Right cardiac atrium (tissue), 5 donors: Measurements from ENCODE around the gene SEC24C. TPM values are rescaled to one million over a fixed set of nuclear protein-coding genes. Genes with fewer than 3 reads are reported as not detected.

Experiments used
- ATAC-seq, 2 donors: fragments of 200-7000 bp; cut with Tn5 transposase; one replicate each; pipeline versions ENCODE4 v1.8.0 to v1.9.1; 2020; ENCODE audit warnings: moderate library complexity in 2 of 2, mild to moderate bottlenecking in 1 of 2
- DNase-seq, 3 donors: peaks; one replicate each; pipeline ENCODE4 v3.0.0-alpha.2; 2020
- H3K27ac ChIP-seq: one replicate; pipeline ENCODE4 v1.5.1; 2013; ENCODE audit warnings: mild to moderate bottlenecking, low read length, control low read depth, moderate library complexity
- H3K27me3 ChIP-seq: one replicate; pipeline ENCODE4 v1.6.1; 2013; ENCODE audit not compliant: control insufficient read depth, insufficient read depth
- H3K4me1 ChIP-seq: one replicate; pipeline ENCODE4 v1.6.1; 2013; ENCODE audit warnings: low read length; ENCODE audit not compliant: control insufficient read depth, insufficient read depth
- H3K4me3 ChIP-seq: one replicate; pipeline ENCODE4 v1.5.1; 2013; ENCODE audit warnings: low read length, control low read depth
- H3K9me3 ChIP-seq: one replicate; pipeline ENCODE4 v1.6.1; 2013; ENCODE audit warnings: low read length; ENCODE audit not compliant: control insufficient read depth
- WGBS: extraction: QIAGEN DNeasy Blood & Tissue Kit; methylation state at CpG from one replicate; pipeline ENCODE4 v1.1.7; 2013; 5-methylcytosine and 5-hydroxymethylcytosine counted together
- intact Hi-C, 4 donors: fragments of 100-400 bp; cut with DNase I; formaldehyde crosslinking; loops; one replicate each; pipeline versions ENCODE4 v1.11.0 to v1.14.0; 2022 to 2023
- polyA plus RNA-seq: library from polyadenylated mRNA; stranded (reverse); fragments of 200-250 nt; gene quantifications from one replicate; pipeline ENCODE4 v1.2.3, GENCODE V29; 2013
- total RNA-seq, 4 donors: library from RNA; stranded (reverse); fragmentation: NEBNext Ultra II Directional; extraction: Animal tissue kit (Norgen Biotek cat#: 25700); gene quantifications; one replicate each; pipeline ENCODE4 v1.2.1, GENCODE V29; 2021
- donor health status: healthy with polysubstance abuse.
- donor health status: DM: no; HTN: yes; CAD: no.
- donor health status: DM: no; HTN: no; CAD: no.
- donor health status: DM: no; HTN: yes; CAD: no; lungs with severe emphysema.
- donor health status: DM: yes; HTN: yes; CAD: no.

SEC24C gene
- total and polyA plus RNA-seq, 5 donors: 30.6 to 50.9 (median 45.6) TPM

GRCh38 chr10:73772281-73773151 lies 28.3 kb downstream of the SEC24C start:
- Histone ChIP-seq H3K27ac (peak overlapping the region; percentile 96), H3K27me3 (no peaks in the 10 kb centered on the region), H3K4me1 (peaks cover 9% of the 10 kb centered on the region), H3K9me3 (no peaks in the 10 kb centered on the region), H3K4me3 (peak overlapping the region; percentile 67)
- intact Hi-C loops: no loop called here
- under 1% methylated on average over 101 of the region's 101 CpGs for WGBS
- DNase-seq (peak; percentile 87 to 94 (median 93)), ATAC-seq (peak; percentile 87 to 88)

DNA sequence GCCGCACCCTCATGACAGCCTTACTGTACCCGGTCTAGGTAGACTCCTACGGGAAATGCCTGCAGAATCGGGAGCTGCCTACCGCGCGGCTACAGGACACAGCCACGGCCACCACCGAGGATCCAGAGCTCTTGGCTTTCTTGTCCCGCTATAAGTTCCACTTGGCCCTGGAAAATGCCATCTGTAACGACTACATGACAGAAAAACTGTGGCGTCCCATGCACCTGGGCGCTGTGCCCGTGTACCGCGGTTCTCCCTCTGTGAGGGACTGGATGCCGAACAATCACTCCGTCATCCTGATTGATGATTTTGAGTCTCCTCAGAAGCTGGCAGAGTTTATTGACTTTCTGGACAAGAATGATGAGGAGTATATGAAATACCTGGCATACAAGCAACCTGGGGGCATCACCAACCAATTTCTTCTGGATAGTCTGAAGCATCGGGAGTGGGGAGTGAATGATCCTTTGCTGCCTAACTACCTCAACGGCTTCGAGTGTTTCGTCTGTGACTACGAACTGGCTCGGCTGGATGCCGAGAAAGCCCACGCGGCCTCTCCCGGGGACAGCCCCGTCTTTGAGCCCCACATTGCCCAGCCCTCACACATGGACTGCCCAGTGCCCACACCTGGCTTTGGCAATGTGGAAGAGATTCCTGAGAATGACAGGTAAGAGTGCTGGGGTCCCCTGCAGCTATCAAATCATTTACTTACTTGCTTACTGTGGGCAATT lies 29.1 kb downstream of the SEC24C start:
- H3K27me3 ChIP-seq: no peaks in the 10 kb centered on the region
- H3K4me3 ChIP-seq: peak overlapping the region; percentile 67
- intact Hi-C loops: no loop called here
- H3K9me3 ChIP-seq: no peaks in the 10 kb centered on the region
- ATAC-seq: no peak
- peaks cover 9% of the 10 kb centered on the region for H3K4me1 ChIP-seq
- H3K27ac ChIP-seq: peak overlapping the region; percentile 96
- DNase-seq: peak in 2 of 3 donors; percentile 64 to 65
- 1% methylated on average over 29 of the region's 29 CpGs for WGBS

GRCh38 chr10:73774637-73775036 lies 30.5 kb downstream of the SEC24C start:
- no peak for ATAC-seq
- 17% methylated on average over 5 of the region's 5 CpGs for WGBS
- Histone ChIP-seq H3K4me1 (peaks cover 9% of the 10 kb centered on the region), H3K27ac (peak overlapping the region; percentile 56), H3K9me3 (no peaks in the 10 kb centered on the region), H3K4me3 (peak overlapping the region; percentile 67), H3K27me3 (no peaks in the 10 kb centered on the region)
- DNase-seq: no peak
- intact Hi-C loops: no loop called here

GRCh38 chr10:73779018-73779417 lies 34.8 kb downstream of the SEC24C start:
- no peaks in the 10 kb centered on the region for H3K9me3 ChIP-seq
- intact Hi-C loops: no loop called here
- ATAC-seq: no peak

GRCh38 chr10:73779539-73780197 lies 35.5 kb downstream of the SEC24C start:
- intact Hi-C loops: no loop called here
- Histone ChIP-seq H3K9me3 (no peaks in the 10 kb centered on the region), H3K27ac (no peak overlapping the region), H3K4me3 (no peak overlapping the region), H3K27me3 (no peaks in the 10 kb centered on the region), H3K4me1 (peaks cover 7% of the 10 kb centered on the region)
- no peak for ATAC-seq
- DNase-seq: no peak
- 70% methylated on average over 3 of the region's 3 CpGs for WGBS

More at GRCh38 chr10:73779018-73779417, 34.8 kb downstream of the SEC24C start:
- WGBS: 90% methylated on average over 5 of the region's 5 CpGs
- Histone ChIP-seq H3K4me1 (peaks cover 10% of the 10 kb centered on the region), H3K27me3 (no peaks in the 10 kb centered on the region), H3K4me3 (no peak overlapping the region), H3K27ac (no peak overlapping the region)
- no peak for DNase-seq

DNA sequence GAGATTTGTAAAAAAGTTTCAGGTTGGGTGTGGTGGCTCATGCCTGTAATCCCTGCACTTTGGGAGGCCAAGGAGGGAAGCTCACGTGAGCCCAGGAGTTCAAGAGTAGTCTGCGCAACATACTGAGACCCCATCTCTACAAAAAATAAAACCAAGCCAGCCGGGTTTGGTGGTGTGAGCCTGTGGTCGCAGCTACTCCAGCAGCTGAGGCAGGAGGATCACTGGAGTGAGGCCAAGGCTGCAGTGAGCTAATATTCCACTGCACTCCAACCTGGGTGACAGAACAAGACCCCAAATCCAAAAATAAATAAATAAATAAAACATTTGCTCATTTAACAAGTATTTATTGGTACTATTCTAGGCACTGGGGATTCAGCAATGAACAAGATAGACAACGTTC lies 36.1 kb downstream of the SEC24C start:
- intact Hi-C loops: no loop called here
- Histone ChIP-seq H3K4me1 (peaks cover 5% of the 10 kb centered on the region), H3K27ac (no peak overlapping the region), H3K4me3 (no peak overlapping the region), H3K9me3 (no peaks in the 10 kb centered on the region), H3K27me3 (no peaks in the 10 kb centered on the region)
- 78% methylated on average over 5 of the region's 5 CpGs for WGBS
- ATAC-seq (no peak), DNase-seq (no peak)

DNA sequence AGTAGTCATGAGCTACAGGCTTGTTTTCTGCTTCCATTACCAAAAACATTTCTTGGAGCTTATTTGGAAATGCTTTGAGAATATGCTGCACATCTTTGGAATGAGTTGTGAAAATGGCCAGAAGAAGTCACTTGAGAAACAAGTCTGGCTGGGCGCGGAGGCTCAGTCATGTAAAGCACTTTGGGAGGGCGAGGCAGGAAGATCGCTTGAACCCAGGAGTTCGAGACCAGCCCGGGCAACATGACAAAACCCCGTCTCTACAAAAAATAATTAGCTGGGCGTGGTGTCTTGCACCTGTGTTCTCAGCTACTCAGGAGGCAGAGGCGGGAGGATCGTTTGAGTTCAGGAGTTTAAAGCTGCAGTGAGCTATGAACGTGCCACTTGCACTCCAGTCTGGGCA lies 36.8 kb downstream of the SEC24C start:
- H3K27ac ChIP-seq: no peak overlapping the region

GRCh38 chr10:73781548-73781878 lies 37.3 kb downstream of the SEC24C start:
- peak overlapping the region; percentile 90 for H3K27ac ChIP-seq
- peaks cover 3% of the 10 kb centered on the region for H3K4me1 ChIP-seq
- no peak for DNase-seq
- no peaks in the 10 kb centered on the region for H3K27me3 ChIP-seq
- intact Hi-C loops: no loop called here
- no peak for ATAC-seq
- no peaks in the 10 kb centered on the region for H3K9me3 ChIP-seq
- H3K4me3 ChIP-seq: peak overlapping the region; percentile 82
- under 1% methylated on average over 14 of the region's 14 CpGs for WGBS

More for the DNA sequence above, 36.8 kb downstream of the SEC24C start:
- no peak for DNase-seq
- no peak for ATAC-seq
- Histone ChIP-seq H3K4me3 (peak overlapping the region; percentile 82), H3K9me3 (no peaks in the 10 kb centered on the region), H3K4me1 (peaks cover 3% of the 10 kb centered on the region), H3K27me3 (no peaks in the 10 kb centered on the region)
- WGBS: 31% methylated on average over 11 of the region's 11 CpGs
- intact Hi-C loops: no loop called here

DNA sequence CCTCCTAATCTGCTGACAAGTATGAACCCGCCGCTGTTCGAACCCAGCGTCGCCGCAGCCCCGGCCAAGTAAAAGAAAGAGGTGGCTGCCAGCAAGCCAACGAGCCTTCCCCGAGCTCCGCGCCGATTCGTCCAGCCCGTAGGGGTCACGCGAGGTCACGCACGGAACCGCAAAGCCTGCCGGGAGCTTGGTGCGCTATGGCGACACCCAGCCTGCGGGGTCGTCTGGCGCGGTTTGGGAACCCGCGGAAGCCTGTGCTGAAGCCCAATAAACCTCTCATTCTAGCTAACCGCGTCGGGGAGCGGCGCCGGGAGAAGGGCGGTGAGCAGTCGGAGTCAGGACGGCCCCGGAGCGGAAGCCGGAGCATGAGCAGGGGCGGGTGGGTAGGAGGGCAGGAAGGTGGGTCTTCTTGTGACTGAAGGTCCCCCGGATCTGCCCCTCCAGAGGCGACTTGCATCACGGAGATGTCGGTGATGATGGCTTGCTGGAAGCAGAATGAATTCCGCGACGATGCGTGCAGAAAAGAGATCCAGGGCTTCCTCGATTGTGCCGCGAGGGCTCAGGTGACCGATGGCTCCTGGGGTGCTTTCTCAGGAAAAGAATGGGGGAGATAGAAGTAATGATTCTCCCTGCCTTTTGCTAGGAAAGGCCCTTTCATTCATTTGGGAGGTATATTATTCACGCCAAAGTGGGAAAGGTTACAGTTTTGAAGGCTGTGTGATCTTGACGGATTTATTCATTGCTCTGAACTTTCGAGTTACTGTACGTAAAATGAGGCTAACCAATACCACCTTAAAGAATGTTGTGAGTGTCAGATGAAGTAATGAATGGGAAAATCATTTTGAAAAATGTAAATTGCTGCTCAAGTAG lies 37.9 kb downstream of the SEC24C start, which contains the start of gene CHCHD1:
CHCHD1 (plus strand) TSS at position 170 of the 870 bp plus-strand sequence; CDS start at position 198, 28 bp downstream.
- no peaks in the 10 kb centered on the region for H3K9me3 ChIP-seq
- peak; percentile 78 to 81 for ATAC-seq
- intact Hi-C loops: no loop called here
- peak within 1 kb of the TSS; percentile 82 for H3K4me3 ChIP-seq
- H3K27me3 ChIP-seq: no peaks in the 10 kb centered on the region
- H3K4me1 ChIP-seq: peaks cover 3% of the 10 kb centered on the region
- WGBS: under 1% methylated on average over 57 of the region's 57 CpGs
- peak within 1 kb of the TSS; percentile 90 for H3K27ac ChIP-seq
- DNase-seq: peak; percentile 94 to 98 (median 97)

GRCh38 chr10:73782749-73783085 lies 38.5 kb downstream of the SEC24C start:
- WGBS: 44% methylated on average over 2 of the region's 2 CpGs
- intact Hi-C loops: no loop called here
- ATAC-seq: no peak
- Histone ChIP-seq H3K27me3 (no peaks in the 10 kb centered on the region), H3K4me3 (peak overlapping the region; percentile 82), H3K4me1 (peaks cover 3% of the 10 kb centered on the region), H3K27ac (no peak overlapping the region), H3K9me3 (no peaks in the 10 kb centered on the region)
- no peak for DNase-seq
